Stimulated activated effector memory CD8-positive, alpha-beta T cell treated with anti-CD3 and anti-CD28 coated beads, Interleukin-12 subunit alpha, Interleukin-12 subunit beta, amount 100 ng/mL, for 72 hours (primary cell): ENCODE data around the gene RIMBP2.

Experiments used
- ATAC-seq: fragments of 150-1000 bp; cut with Tn5 transposase; 2 replicates; pipeline ENCODE4 v1.10.0; 2021
- DNase-seq, 2 donors: peaks; one replicate each; pipeline ENCODE4 v3.0.0; 2021 to 2022; ENCODE audit warnings: low spot score in 2 of 2
- H3K27ac Mint-ChIP-seq: one replicate; pipeline ENCODE4 v1.8.0; 2022; ENCODE audit warnings: mild to moderate bottlenecking, mixed read lengths
- H3K36me3 Mint-ChIP-seq: one replicate; pipeline ENCODE4 v1.8.0; 2022; ENCODE audit warnings: mild to moderate bottlenecking, mixed read lengths
- H3K4me1 Mint-ChIP-seq: one replicate; pipeline ENCODE4 v1.8.0; 2022; ENCODE audit warnings: mixed read lengths
- H3K4me3 Mint-ChIP-seq: one replicate; pipeline ENCODE4 v1.8.0; 2022; ENCODE audit warnings: mild to moderate bottlenecking, mixed read lengths
- H3K9me3 Mint-ChIP-seq: one replicate; pipeline ENCODE4 v1.8.0; 2022; ENCODE audit warnings: mixed read lengths

RIMBP2 gene

DNA sequence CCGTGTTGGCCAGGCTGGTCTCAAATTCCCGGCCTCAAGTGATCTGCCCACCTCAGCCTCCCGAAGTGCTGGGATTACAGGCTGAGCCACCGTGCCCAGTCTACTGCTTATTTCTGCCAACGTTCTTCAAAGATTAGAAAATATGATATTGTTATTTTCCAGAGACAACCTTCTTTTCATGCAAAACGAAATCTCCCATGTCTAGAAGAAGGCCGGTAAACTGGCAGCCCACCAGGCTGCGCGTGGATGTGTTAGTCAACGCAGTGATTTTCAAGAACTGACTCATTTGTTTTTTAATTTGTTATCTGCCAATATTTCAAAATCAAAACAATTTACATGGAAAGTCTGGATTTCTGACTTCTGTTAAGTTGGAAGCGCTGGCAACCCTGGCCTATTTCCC lies 169.6 kb downstream of the RIMBP2 start:
- H3K36me3 Mint-ChIP-seq, result no peaks in the 10 kb centered on the region
- H3K4me1 Mint-ChIP-seq, result no peaks in the 10 kb centered on the region
- H3K4me3 Mint-ChIP-seq, result no peak overlapping the region
- no peak overlapping the region for H3K27ac Mint-ChIP-seq
- H3K9me3 Mint-ChIP-seq, result peaks cover 5% of the 10 kb centered on the region
- no peak for ATAC-seq
- no peak for DNase-seq

DNA sequence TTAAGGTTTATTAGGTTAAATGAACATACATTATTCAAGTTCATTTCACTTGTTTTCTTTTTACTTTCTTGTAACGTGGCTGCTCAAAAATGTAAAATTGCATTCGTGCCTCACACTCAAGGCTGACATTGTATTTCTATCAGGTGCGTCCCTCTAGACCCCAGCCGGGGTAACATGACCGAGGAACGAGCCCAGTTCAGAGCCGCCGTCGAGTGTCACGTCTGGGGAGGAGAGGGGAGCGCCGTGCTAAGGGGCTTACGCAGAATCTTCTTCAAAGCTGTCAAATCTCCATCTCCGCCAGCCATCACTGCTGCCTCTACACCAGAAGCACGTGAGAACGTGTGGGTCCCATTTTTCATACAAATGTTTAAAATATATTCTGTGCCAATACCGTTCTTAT lies 170.6 kb downstream of the RIMBP2 start:
- DNase-seq (no peak), ATAC-seq (no peak)
- Mint-ChIP-seq H3K9me3 (peaks cover 5% of the 10 kb centered on the region), H3K4me1 (no peaks in the 10 kb centered on the region), H3K27ac (no peak overlapping the region), H3K4me3 (no peak overlapping the region), H3K36me3 (no peaks in the 10 kb centered on the region)

DNA sequence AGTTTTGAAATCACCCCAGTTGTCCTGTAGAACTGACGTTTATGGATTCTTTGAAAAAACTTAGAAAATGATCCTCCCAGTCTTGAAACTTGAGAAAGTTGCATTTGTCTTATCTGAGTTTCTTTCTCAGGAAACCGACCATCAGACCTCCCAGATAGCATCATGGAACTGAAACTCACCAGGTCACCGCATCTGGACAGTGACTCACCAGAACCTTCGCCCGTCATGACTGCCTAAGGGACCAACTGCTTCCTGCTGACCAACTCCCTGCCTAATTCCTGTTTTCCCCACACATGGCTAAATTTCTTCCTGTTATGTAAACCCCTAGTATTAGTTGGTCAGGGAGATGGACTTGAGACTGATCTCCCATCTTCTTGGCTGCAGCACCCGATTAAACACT lies 175.7 kb downstream of the RIMBP2 start:
- no peak for ATAC-seq
- H3K27ac Mint-ChIP-seq, result no peak overlapping the region
- DNase-seq, result no peak
- no peak overlapping the region for H3K4me3 Mint-ChIP-seq
- no peaks in the 10 kb centered on the region for H3K4me1 Mint-ChIP-seq
- H3K36me3 Mint-ChIP-seq, result no peaks in the 10 kb centered on the region
- H3K9me3 Mint-ChIP-seq, result peaks cover 6% of the 10 kb centered on the region

- no peaks in the 10 kb centered on the region for H3K4me1 Mint-ChIP-seq
- no peak overlapping the region for H3K4me3 Mint-ChIP-seq
- DNase-seq (no peak), ATAC-seq (no peak)
- no peak overlapping the region for H3K27ac Mint-ChIP-seq
- no peaks in the 10 kb centered on the region for H3K36me3 Mint-ChIP-seq
- peaks cover 6% of the 10 kb centered on the region for H3K9me3 Mint-ChIP-seq
These were observed 177.6 kb downstream of the RIMBP2 start for GRCh38 chr12:130538343-130539095.

GRCh38 chr12:130537655-130538054 lies 178.4 kb downstream of the RIMBP2 start:
- Mint-ChIP-seq H3K4me1 (no peaks in the 10 kb centered on the region), H3K27ac (no peak overlapping the region), H3K36me3 (no peaks in the 10 kb centered on the region), H3K4me3 (no peak overlapping the region), H3K9me3 (peaks cover 6% of the 10 kb centered on the region)
- DNase-seq (no peak), ATAC-seq (no peak)

DNA sequence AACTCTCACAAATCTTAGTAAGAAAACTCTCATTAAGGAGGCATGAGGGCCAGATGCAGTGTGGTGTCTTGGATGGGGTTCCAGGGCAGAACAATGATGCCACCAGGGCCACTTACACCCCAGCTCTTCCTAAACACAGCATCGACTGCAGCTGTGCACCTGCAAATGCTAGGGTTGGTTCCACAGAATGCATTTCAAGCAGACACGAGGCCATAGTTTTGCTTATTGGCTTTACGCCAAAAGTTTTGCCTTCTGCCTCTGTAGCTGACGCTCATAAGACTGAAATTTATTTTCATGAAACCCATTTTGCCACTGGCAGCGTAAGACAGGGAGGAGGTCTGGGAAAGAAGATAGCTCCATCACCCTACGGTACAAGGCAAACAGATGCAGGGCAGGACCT lies 179.0 kb downstream of the RIMBP2 start:
- Mint-ChIP-seq H3K4me1 (no peaks in the 10 kb centered on the region), H3K27ac (no peak overlapping the region), H3K9me3 (peaks cover 6% of the 10 kb centered on the region), H3K4me3 (no peak overlapping the region), H3K36me3 (no peaks in the 10 kb centered on the region)
- DNase-seq (no peak), ATAC-seq (no peak)

DNA sequence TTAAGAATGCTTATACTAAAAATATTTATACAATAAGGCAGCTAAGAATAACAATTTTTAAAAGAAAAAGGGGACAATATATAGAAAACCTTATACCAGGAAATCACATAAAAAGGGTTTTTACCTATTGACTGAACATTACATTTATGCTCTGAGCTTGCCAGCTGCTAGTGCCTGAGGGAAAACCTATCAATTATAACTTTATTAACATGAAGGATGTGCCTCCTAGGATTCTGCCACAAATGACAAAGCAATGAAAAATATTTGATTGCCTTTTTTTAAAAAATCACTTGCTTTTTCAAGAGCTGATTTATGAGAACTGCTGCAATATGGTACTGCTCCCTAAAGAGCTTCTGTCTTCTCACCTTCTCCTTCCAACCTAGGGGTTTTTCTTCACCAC lies 185.7 kb downstream of the RIMBP2 start:
- Mint-ChIP-seq H3K4me1 (no peaks in the 10 kb centered on the region), H3K4me3 (no peak overlapping the region), H3K27ac (no peak overlapping the region), H3K9me3 (no peaks in the 10 kb centered on the region), H3K36me3 (no peaks in the 10 kb centered on the region)
- ATAC-seq (no peak), DNase-seq (no peak)

GRCh38 chr12:130529781-130530180 lies 186.3 kb downstream of the RIMBP2 start:
- Mint-ChIP-seq H3K27ac (no peak overlapping the region), H3K36me3 (no peaks in the 10 kb centered on the region), H3K4me1 (no peaks in the 10 kb centered on the region), H3K9me3 (peaks cover under 1% of the 10 kb centered on the region), H3K4me3 (no peak overlapping the region)
- DNase-seq, result no peak
- no peak for ATAC-seq

DNA sequence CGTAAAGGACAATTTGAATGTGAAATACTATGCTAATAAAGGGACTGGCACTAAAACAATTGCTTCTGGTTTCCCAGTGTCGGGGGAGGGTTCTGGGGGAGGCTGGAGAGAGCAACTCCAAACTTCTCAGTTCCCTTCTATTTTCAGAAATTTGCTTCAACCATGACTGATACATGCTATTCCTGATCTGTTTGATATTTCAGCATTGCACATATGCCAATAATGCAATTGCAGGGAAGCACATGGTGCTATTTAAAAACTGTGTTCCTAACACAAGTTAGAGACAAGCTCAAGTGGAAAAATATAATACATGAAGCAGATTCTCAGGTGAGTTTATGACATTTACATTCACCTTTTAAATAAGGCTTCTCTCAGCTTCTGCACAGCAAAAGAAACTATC lies 188.9 kb downstream of the RIMBP2 start:
- peaks cover 5% of the 10 kb centered on the region for H3K9me3 Mint-ChIP-seq
- no peaks in the 10 kb centered on the region for H3K4me1 Mint-ChIP-seq
- DNase-seq, result no peak
- no peaks in the 10 kb centered on the region for H3K36me3 Mint-ChIP-seq
- no peak for ATAC-seq
- no peak overlapping the region for H3K4me3 Mint-ChIP-seq
- no peak overlapping the region for H3K27ac Mint-ChIP-seq

- Mint-ChIP-seq H3K36me3 (no peaks in the 10 kb centered on the region), H3K27ac (no peak overlapping the region), H3K4me3 (no peak overlapping the region), H3K4me1 (no peaks in the 10 kb centered on the region), H3K9me3 (peaks cover 5% of the 10 kb centered on the region)
- DNase-seq (no peak), ATAC-seq (no peak)
These were observed 189.3 kb downstream of the RIMBP2 start for GRCh38 chr12:130526813-130527212.

- Mint-ChIP-seq H3K4me1 (no peaks in the 10 kb centered on the region), H3K27ac (no peak overlapping the region), H3K4me3 (no peak overlapping the region), H3K36me3 (no peaks in the 10 kb centered on the region), H3K9me3 (peaks cover 5% of the 10 kb centered on the region)
- ATAC-seq (no peak), DNase-seq (no peak)
These were observed 190.5 kb downstream of the RIMBP2 start for GRCh38 chr12:130525384-130526172.

DNA sequence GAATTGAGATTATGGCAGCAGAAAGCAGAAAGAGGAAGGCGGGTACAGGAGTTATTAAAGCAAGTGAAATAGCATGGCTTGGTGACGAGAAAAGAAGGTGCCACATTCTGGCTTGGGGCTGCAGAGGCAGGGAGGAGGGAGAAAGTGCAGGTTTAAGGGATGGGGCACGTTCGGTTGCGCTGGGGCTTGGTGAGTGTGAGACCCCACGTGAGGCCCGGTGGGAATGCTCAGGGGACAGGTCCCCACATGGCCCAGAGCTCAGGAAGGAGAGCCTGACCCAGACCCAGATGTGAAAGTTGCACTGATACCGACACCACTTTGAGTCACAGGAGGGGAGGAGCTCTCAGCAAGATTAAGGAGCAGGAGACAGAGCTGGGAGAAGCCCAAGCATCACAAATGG lies 191.3 kb downstream of the RIMBP2 start:
- no peaks in the 10 kb centered on the region for H3K36me3 Mint-ChIP-seq
- ATAC-seq (no peak), DNase-seq (no peak)
- peaks cover 5% of the 10 kb centered on the region for H3K9me3 Mint-ChIP-seq
- no peak overlapping the region for H3K4me3 Mint-ChIP-seq
- no peak overlapping the region for H3K27ac Mint-ChIP-seq
- H3K4me1 Mint-ChIP-seq, result no peaks in the 10 kb centered on the region

DNA sequence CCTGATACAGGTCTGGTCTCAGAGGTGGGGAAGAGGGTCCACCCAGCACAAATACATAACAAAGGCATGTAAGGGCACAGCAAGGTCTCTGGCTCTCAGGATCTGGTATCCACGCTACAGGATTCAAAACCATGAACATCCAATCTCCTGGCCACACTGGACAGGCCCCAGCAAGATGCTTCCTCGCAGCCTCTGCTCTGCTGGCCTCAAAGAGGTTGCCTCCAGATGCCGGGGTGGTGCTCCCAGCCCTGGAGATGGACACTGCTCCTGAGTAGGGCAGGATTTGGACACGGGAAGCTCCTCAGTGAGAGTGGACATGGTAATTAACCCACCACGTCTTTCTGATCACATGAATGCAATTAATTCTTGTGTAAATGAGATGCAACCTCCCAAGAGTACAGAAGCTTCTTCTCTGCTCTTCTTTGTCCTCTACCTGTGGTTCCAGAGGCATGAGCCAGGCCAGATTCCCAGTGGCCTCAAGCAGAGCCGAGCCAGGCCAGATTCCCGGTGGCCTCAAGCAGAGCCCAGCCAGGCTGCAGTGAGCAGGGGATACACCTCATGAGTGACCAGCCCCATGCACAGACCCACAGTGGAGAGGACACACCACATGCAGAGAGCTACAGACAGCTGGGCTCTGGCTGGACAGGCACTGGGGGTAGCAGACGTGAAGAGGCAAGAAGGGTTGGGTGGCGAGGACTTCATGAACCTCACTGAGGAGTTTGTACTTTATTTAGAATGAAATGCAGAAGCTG lies 192.1 kb downstream of the RIMBP2 start:
- Mint-ChIP-seq H3K4me3 (no peak overlapping the region), H3K4me1 (no peaks in the 10 kb centered on the region), H3K9me3 (peaks cover 5% of the 10 kb centered on the region), H3K27ac (no peak overlapping the region), H3K36me3 (no peaks in the 10 kb centered on the region)
- no peak for DNase-seq
- ATAC-seq, result no peak

GRCh38 chr12:130523208-130523607 lies 192.9 kb downstream of the RIMBP2 start:
- H3K27ac Mint-ChIP-seq, result no peak overlapping the region
- H3K36me3 Mint-ChIP-seq, result no peaks in the 10 kb centered on the region
- DNase-seq (no peak), ATAC-seq (no peak)
- no peak overlapping the region for H3K4me3 Mint-ChIP-seq
- no peaks in the 10 kb centered on the region for H3K4me1 Mint-ChIP-seq
- peaks cover 5% of the 10 kb centered on the region for H3K9me3 Mint-ChIP-seq

GRCh38 chr12:130522244-130522834 lies 193.8 kb downstream of the RIMBP2 start:
- H3K36me3 Mint-ChIP-seq, result no peaks in the 10 kb centered on the region
- ATAC-seq, result no peak
- H3K9me3 Mint-ChIP-seq, result peaks cover 5% of the 10 kb centered on the region
- DNase-seq, result no peak
- no peaks in the 10 kb centered on the region for H3K4me1 Mint-ChIP-seq
- H3K27ac Mint-ChIP-seq, result no peak overlapping the region
- H3K4me3 Mint-ChIP-seq, result no peak overlapping the region
